IMR-90 (cell line): ENCODE data around the gene DIP2B. TPM values are rescaled to one million over a fixed set of nuclear protein-coding genes. Genes with fewer than 3 reads are reported as not detected.
A peak's percentile ranks its signal among the peaks of the same experiment; 100 is the strongest.

Source experiments
- ATAC-seq: fragments of 200-7000 bp; cut with Tn5 transposase; 2 replicates; pipeline ENCODE4 v1.9.1; 2020; ENCODE audit warnings: low read depth, mild to moderate bottlenecking, moderate library complexity
- BruUV-seq: library from RNA; stranded (reverse); fragments of 400-500 nt; replicated peaks from 2 replicates; lab custom pipeline; 2021; lab: Mats Ljungman, UMichigan
- CTCF ChIA-PET: fragments of 300-600 bp; formaldehyde crosslinking; extraction: SDS; loops from one replicate; lab custom pipeline; 2021; ENCODE audit warnings: antibody characterized with exemption; lab: Yijun Ruan, JAX
- POLR2A ChIA-PET: fragments of 300-600 bp; sonication (Branson Sonifier 250); formaldehyde crosslinking; loops from one replicate; lab custom pipeline; 2022; ENCODE audit warnings: antibody characterized with exemption; ENCODE audit not compliant: unreplicated experiment; lab: Charles Lee
- DNase-seq: peaks from one replicate; pipeline ENCODE4 v3.0.0; 2013
- H2AFZ ChIP-seq: replicated peaks from 2 replicates; pipeline ENCODE3; 2013; ENCODE audit warnings: low read length, mild to moderate bottlenecking; ENCODE audit not compliant: poor library complexity
- H2AK5ac ChIP-seq: 2 replicates; pipeline ENCODE4 v1.6.1; 2013; ENCODE audit warnings: low read depth, low read length, inconsistent platforms
- H2AK9ac ChIP-seq: replicated peaks from 2 replicates; pipeline ENCODE3; 2013; ENCODE audit warnings: mild to moderate bottlenecking, low read depth, low read length, moderate library complexity; ENCODE audit not compliant: poor library complexity
- H2BK120ac ChIP-seq: 2 replicates; pipeline ENCODE4 v1.6.1; 2013; ENCODE audit warnings: low read depth, low read length, inconsistent platforms
- H2BK15ac ChIP-seq: 3 replicates; pipeline ENCODE4 v1.6.1; 2013; ENCODE audit warnings: low read depth, low read length, inconsistent platforms
- H2BK20ac ChIP-seq: 2 replicates; pipeline ENCODE4 v1.6.1; 2013; ENCODE audit warnings: low read depth, mild to moderate bottlenecking, inconsistent platforms, low read length, moderate library complexity
- H2BK5ac ChIP-seq: 2 replicates; pipeline ENCODE4 v1.6.1; 2013; ENCODE audit warnings: mild to moderate bottlenecking, low read depth, low read length, inconsistent platforms; ENCODE audit not compliant: poor library complexity, severe bottlenecking
- H3K14ac ChIP-seq: replicated peaks from 2 replicates; pipeline ENCODE4 v1.6.1; 2013; ENCODE audit warnings: low read depth, low read length, inconsistent platforms
- H3K18ac ChIP-seq: 2 replicates; pipeline ENCODE4 v1.6.1; 2013; ENCODE audit warnings: low read depth, low read length, control low read depth
- H3K23ac ChIP-seq: 2 replicates; pipeline ENCODE4 v1.6.1; 2013; ENCODE audit warnings: low read depth, low read length, inconsistent platforms
- H3K27ac ChIP-seq: 2 replicates; pipeline ENCODE4 v1.5.1; 2013; ENCODE audit warnings: mild to moderate bottlenecking, control low read depth, low read length; ENCODE audit not compliant: insufficient read depth
- H3K27me3 ChIP-seq: 2 replicates; pipeline ENCODE4 v1.6.1; 2013; ENCODE audit warnings: low read length; ENCODE audit not compliant: control insufficient read depth, insufficient read depth
- H3K36me3 ChIP-seq: 2 replicates; pipeline ENCODE4 v1.6.1; 2013; ENCODE audit warnings: low read length, mixed read lengths; ENCODE audit not compliant: control insufficient read depth, insufficient read depth
- H3K4ac ChIP-seq: 2 replicates; pipeline ENCODE4 v1.6.1; 2013; ENCODE audit warnings: low read depth, low read length, inconsistent platforms
- H3K4me1 ChIP-seq: 2 replicates; pipeline ENCODE4 v1.6.1; 2013; ENCODE audit warnings: low read length, mixed read lengths; ENCODE audit not compliant: control insufficient read depth, insufficient read depth
- H3K4me2 ChIP-seq: 2 replicates; pipeline ENCODE4 v1.6.1; 2013; ENCODE audit warnings: low read depth, mild to moderate bottlenecking, control low read depth, low read length, moderate library complexity
- H3K4me3 ChIP-seq: 2 replicates; pipeline ENCODE4 v1.5.1; 2013; ENCODE audit warnings: low read depth, mild to moderate bottlenecking, control low read depth, low read length, moderate library complexity; ENCODE audit not compliant: insufficient read depth
- H3K56ac ChIP-seq: 2 replicates; pipeline ENCODE4 v1.6.1; 2013; ENCODE audit warnings: low read length, inconsistent platforms; ENCODE audit not compliant: insufficient read depth; ENCODE audit errors: extremely low read depth
- H3K79me1 ChIP-seq, 2 experiments: 2 replicates each; pipeline ENCODE4 v1.6.1; 2013; ENCODE audit warnings: low read length in 2 of 2, inconsistent platforms in 1 of 2, low read depth in 1 of 2
- H3K9ac ChIP-seq: 2 replicates; pipeline ENCODE4 v1.6.1; 2013; ENCODE audit warnings: low read depth, low read length, control low read depth
- H3K9me1 ChIP-seq: 2 replicates; pipeline ENCODE4 v1.6.1; 2013; ENCODE audit warnings: low read length, inconsistent platforms; ENCODE audit not compliant: insufficient read depth
- H3K9me3 ChIP-seq: 2 replicates; pipeline ENCODE4 v1.6.1; 2013; ENCODE audit warnings: low read length; ENCODE audit not compliant: control insufficient read depth, insufficient read depth
- H4K20me1 ChIP-seq: 2 replicates; pipeline ENCODE4 v1.6.1; 2013; ENCODE audit warnings: low read length, inconsistent platforms; ENCODE audit not compliant: insufficient read depth
- H4K5ac ChIP-seq: 2 replicates; pipeline ENCODE4 v1.6.1; 2013; ENCODE audit warnings: mild to moderate bottlenecking, low read depth, low read length, control low read depth
- H4K8ac ChIP-seq, 2 experiments: 2 replicates each; pipeline ENCODE4 v1.6.1; 2013; ENCODE audit warnings: low read depth in 2 of 2, low read length in 2 of 2, control low read depth in 1 of 2, inconsistent platforms in 1 of 2
- H4K91ac ChIP-seq: 2 replicates; pipeline ENCODE4 v1.6.1; 2013; ENCODE audit warnings: low read depth, low read length, inconsistent platforms; ENCODE audit not compliant: insufficient read depth
- BHLHE40 ChIP-seq: fragments of 150-350 bp; IDR thresholded peaks from 2 replicates; pipeline ENCODE4 v1.6.1; 2016; ENCODE audit warnings: mild to moderate bottlenecking, low read depth, low read length
- CEBPB ChIP-seq: IDR thresholded peaks from 2 replicates; pipeline ENCODE4 v1.6.1; 2012; ENCODE audit warnings: low read depth, low read length, improper control_type of control experiment
- SMC3 ChIP-seq: fragments of 150-350 bp; IDR thresholded peaks from 2 replicates; pipeline ENCODE4 v1.6.1; 2016; ENCODE audit warnings: low read depth, mild to moderate bottlenecking, antibody characterized with exemption, low read length, moderate library complexity
- WGBS, 2 experiments: methylation state at CpG; one replicate each; pipeline versions ENCODE4 v1.1.5 to v1.1.7; 2013; ENCODE audit warnings: missing lambda C conversion rate in 2 of 2; ENCODE audit not compliant: insufficient read length in 1 of 2; ENCODE audit errors: extremely low coverage in 2 of 2; 5-methylcytosine and 5-hydroxymethylcytosine counted together
- dilution Hi-C: fragments of 300-500 bp; cut with HindIII; formaldehyde crosslinking; loops from one replicate; pipeline ENCODE4 v1.14.3; 2018; ENCODE audit warnings: low sequenced_read_pairs; ENCODE audit not compliant: unreplicated experiment
- in situ Hi-C: fragments of 300-500 bp; cut with MboI; formaldehyde crosslinking; loops from 3 replicates; pipeline ENCODE4 v1.14.3; 2019; ENCODE audit warnings: low sequenced_read_pairs, inconsistent platforms, mixed read lengths
- intact Hi-C: fragments of 100-400 bp; cut with micrococcal nuclease; formaldehyde crosslinking; loops from 2 replicates; pipeline ENCODE4 v1.10.0; 2022
- microRNA-seq, 2 experiments: library from miRNA; stranded (forward) in 1 of 2; unstranded in 1 of 2; fragments of 10-50 nt in 1 of 2; fragments of <30 nt in 1 of 2; gene quantifications in 1 of 2; microRNA quantifications in 1 of 2; one replicate each; pipeline versions ENCODE3 to v1.1.0; 2013 to 2020; ENCODE audit not compliant: insufficient read depth in 1 of 2, insufficient read length in 1 of 2, unreplicated experiment in 1 of 2
- polyA plus RNA-seq, 3 experiments: library from polyadenylated mRNA; depleted of rRNA; stranded (reverse); fragments of >200 nt; gene quantifications; 2 replicates each; pipeline ENCODE4 v1.2.3, GENCODE V29; 2012; ENCODE audit warnings: low replicate concordance in 1 of 3
- small RNA-seq, 5 experiments: library from RNA; depleted of rRNA; stranded (forward); fragments of <200 nt; gene quantifications; one replicate each; pipeline ENCODE3, GENCODE V24; 2012
- total RNA-seq: library from RNA; depleted of rRNA; stranded (reverse); fragments of >200 nt; gene quantifications from 2 replicates; pipeline ENCODE4 v1.2.3, GENCODE V29; 2012; rRNA removed

Gene DIP2B
- total and polyA plus RNA-seq, 2 of the 4 experiments (the other 2 are of a cell fraction), result 7.7 to 12.9 TPM

- WGBS, 2 experiments, result no CpG with 5 or more reads among the region's 5 CpGs
- H4K8ac ChIP-seq, result peak overlapping the region in 1 of 2 experiments; percentile 65; a peak in 2 of 4 replicates
- no peak overlapping the region for H3K4me3 ChIP-seq
- H3K56ac ChIP-seq, result no peak overlapping the region
- H3K4me2 ChIP-seq, result no peak overlapping the region
- H2BK15ac ChIP-seq, result peak overlapping the region; percentile 20; the same call in 2 of the 3 replicates
- H3K14ac ChIP-seq, result peak overlapping the region; percentile 5
- H3K36me3 ChIP-seq, result no peaks in the 10 kb centered on the region
- no TSS peak for BruUV-seq
- dilution Hi-C loops (no loop called here), intact Hi-C loops (no loop called here), in situ Hi-C loops (no loop called here)
- no peaks in the 10 kb centered on the region; the same call in 1 of the 2 replicates for H3K9me3 ChIP-seq
- peak overlapping the region; percentile 85; the same call in 1 of the 2 replicates for H3K4ac ChIP-seq
- peak; percentile 43; the same call in 1 of the 2 replicates for TF ChIP-seq CEBPB
- no peak for TF ChIP-seq SMC3
- TF ChIP-seq BHLHE40, result no peak
- peaks cover 26 to 61% of the 10 kb centered on the region in 2 experiments for H3K79me1 ChIP-seq
- no peak overlapping the region for H3K9ac ChIP-seq
- H2AK9ac ChIP-seq, result no peak overlapping the region
- no peak overlapping the region for H3K23ac ChIP-seq
- H4K20me1 ChIP-seq, result no peaks in the 10 kb centered on the region; the same call in 1 of the 2 replicates
- H4K91ac ChIP-seq, result peak overlapping the region; percentile 57
- H2BK20ac ChIP-seq, result peak overlapping the region; percentile 91
- CTCF ChIA-PET, result interaction anchor here (0.6 to 1.3 kb wide), 3 partner anchors 25 to 719 kb away, joined by 3 read pairs; no protein-coding TSS in a partner anchor
- peaks cover 10% of the 10 kb centered on the region for H3K9me1 ChIP-seq
- peak overlapping the region; percentile 94 for H2BK120ac ChIP-seq
- H2BK5ac ChIP-seq, result peak overlapping the region; percentile 95
- ATAC-seq (no peak), DNase-seq (no peak)
- no peaks in the 10 kb centered on the region for H3K27me3 ChIP-seq
- peaks cover 20% of the 10 kb centered on the region for H3K4me1 ChIP-seq
- peak overlapping the region; percentile 92; the same call in 1 of the 2 replicates for H2AK5ac ChIP-seq
- POLR2A ChIA-PET, result no interaction called here
- no peak overlapping the region; the same call in 1 of the 2 replicates for H4K5ac ChIP-seq
- peak overlapping the region; percentile 79; the same call in 1 of the 2 replicates for H3K18ac ChIP-seq
- no peak overlapping the region for H2AFZ ChIP-seq
- no peak overlapping the region for H3K27ac ChIP-seq
These were observed 285.3 kb downstream of the DIP2B start for GRCh38 chr12:50790081-50790480.

Small RNA genes lying within 50 kb of the gene (microRNA-seq; reads per million reads assigned to microRNA genes)
- not detected for gene RF00019 (ENCODE audit: insufficient read depth, insufficient read length)
- gene RNU6-238P (ENCODE audit: insufficient read depth, insufficient read length), result not detected
- not detected for gene RNU6-769P (ENCODE audit: insufficient read depth, insufficient read length)

Small RNA genes lying within 50 kb of the gene (small RNA-seq; reads per million reads assigned to genes)
- gene RF00019 (0 reads per million in 5 experiments), gene RNU6-238P (0 reads per million in 5 experiments), gene RNU6-769P (0 reads per million in 5 experiments)

Other genes starting within 250 kb of the DIP2B start
- 163 and 183 TPM in 2 replicates for gene LIMA1, start 221.5 kb upstream of the DIP2B start, total RNA-seq
- 111 and 126 TPM in 2 replicates for gene LIMA1, start 221.5 kb upstream of the DIP2B start, polyA plus RNA-seq (2012; rRNA removed)
- not detected in 2 replicates for gene FAM186A, start 108.4 kb upstream of the DIP2B start, total RNA-seq
- not detected in 2 replicates for gene FAM186A, start 108.4 kb upstream of the DIP2B start, polyA plus RNA-seq (2012; rRNA removed)
- gene LARP4, start 104.1 kb upstream of the DIP2B start, total RNA-seq, result 41.7 and 42.5 TPM in 2 replicates
- 8.9 and 11.3 TPM in 2 replicates for gene LARP4, start 104.1 kb upstream of the DIP2B start, polyA plus RNA-seq (2012; rRNA removed)